ENCODE measurements around the gene DNAJC4.

The DNAJC4 gene

GRCh38 chr11:64240435-64241240 lies 10.3 kb downstream of the DNAJC4 start, which contains the start of gene FKBP2:
FKBP2 (plus strand) TSS chr11:64241095; CDS start chr11:64242388, 1,293 bp downstream.
- no peak for TF ChIP-seq GATA3 (IDR thresholded peaks at IDR 0.05; ENCODE audit: low read depth, low read length)

- TF ChIP-seq GATA3 (IDR thresholded peaks at IDR 0.05; ENCODE audit: low read depth, low read length) (no peak), GATA2 (IDR thresholded peaks at IDR 0.05; ENCODE audit: low read depth, low read length) (no peak)
Observed at GRCh38 chr11:64241241-64241490, 10.8 kb downstream of the DNAJC4 start.

GRCh38 chr11:64241491-64242374 lies 11.4 kb downstream of the DNAJC4 start:
- TF ChIP-seq GATA2 (IDR thresholded peaks at IDR 0.05; ENCODE audit: low read depth, low read length) = no peak
- TF ChIP-seq GATA3 (IDR thresholded peaks at IDR 0.05; ENCODE audit: low read depth, low read length) = no peak

GRCh38 chr11:64243236-64243854 lies 13.0 kb downstream of the DNAJC4 start:
- no peak for TF ChIP-seq GATA2 (IDR thresholded peaks at IDR 0.05; ENCODE audit: low read depth, low read length)
- no peak for TF ChIP-seq GATA3 (IDR thresholded peaks at IDR 0.05; ENCODE audit: low read depth, low read length)

GRCh38 chr11:64244107-64244506 lies 13.8 kb downstream of the DNAJC4 start:
- TF ChIP-seq GATA3 (IDR thresholded peaks at IDR 0.05; ENCODE audit: low read depth, low read length) = no peak
- TF ChIP-seq GATA2 (IDR thresholded peaks at IDR 0.05; ENCODE audit: low read depth, low read length) = no peak

- TF ChIP-seq GATA3 (IDR thresholded peaks at IDR 0.05; ENCODE audit: low read depth, low read length) (no peak), GATA2 (IDR thresholded peaks at IDR 0.05; ENCODE audit: low read depth, low read length) (no peak)
Observed at GRCh38 chr11:64244966-64245365, 14.6 kb downstream of the DNAJC4 start.

- no peak for TF ChIP-seq GATA2 (IDR thresholded peaks at IDR 0.05; ENCODE audit: low read depth, low read length)
- no peak for TF ChIP-seq GATA3 (IDR thresholded peaks at IDR 0.05; ENCODE audit: low read depth, low read length)
Observed at GRCh38 chr11:64245401-64245796, 15.1 kb downstream of the DNAJC4 start.

GRCh38 chr11:64245797-64246620 lies 15.7 kb downstream of the DNAJC4 start:
- TF ChIP-seq GATA3 (IDR thresholded peaks at IDR 0.05; ENCODE audit: low read depth, low read length) (no peak), GATA2 (IDR thresholded peaks at IDR 0.05; ENCODE audit: low read depth, low read length) (no peak)

- TF ChIP-seq GATA2 (IDR thresholded peaks at IDR 0.05; ENCODE audit: low read depth, low read length) (no peak), GATA3 (IDR thresholded peaks at IDR 0.05; ENCODE audit: low read depth, low read length) (no peak)
Observed at GRCh38 chr11:64246871-64247728, 16.8 kb downstream of the DNAJC4 start, which contains the start of gene PPP1R14B. PPP1R14B (minus strand) TSS chr11:64246943; CDS start chr11:64246673, 270 bp downstream.

GRCh38 chr11:64247729-64248531 lies 17.6 kb downstream of the DNAJC4 start:
- TF ChIP-seq GATA3 (IDR thresholded peaks at IDR 0.05; ENCODE audit: low read depth, low read length) (no peak), GATA2 (IDR thresholded peaks at IDR 0.05; ENCODE audit: low read depth, low read length) (no peak)

- TF ChIP-seq GATA2 (IDR thresholded peaks at IDR 0.05; ENCODE audit: low read depth, low read length) (no peak), GATA3 (IDR thresholded peaks at IDR 0.05; ENCODE audit: low read depth, low read length) (no peak)
Observed at GRCh38 chr11:64248578-64248977, 18.2 kb downstream of the DNAJC4 start.

- TF ChIP-seq GATA3 (IDR thresholded peaks at IDR 0.05; ENCODE audit: low read depth, low read length) (no peak), GATA2 (IDR thresholded peaks at IDR 0.05; ENCODE audit: low read depth, low read length) (no peak)
Observed at GRCh38 chr11:64249038-64249437, 18.7 kb downstream of the DNAJC4 start.

All from SH-SY5Y (cell line).